ENCODE measurements around the gene CPLX3.

CPLX3 gene

DNA sequence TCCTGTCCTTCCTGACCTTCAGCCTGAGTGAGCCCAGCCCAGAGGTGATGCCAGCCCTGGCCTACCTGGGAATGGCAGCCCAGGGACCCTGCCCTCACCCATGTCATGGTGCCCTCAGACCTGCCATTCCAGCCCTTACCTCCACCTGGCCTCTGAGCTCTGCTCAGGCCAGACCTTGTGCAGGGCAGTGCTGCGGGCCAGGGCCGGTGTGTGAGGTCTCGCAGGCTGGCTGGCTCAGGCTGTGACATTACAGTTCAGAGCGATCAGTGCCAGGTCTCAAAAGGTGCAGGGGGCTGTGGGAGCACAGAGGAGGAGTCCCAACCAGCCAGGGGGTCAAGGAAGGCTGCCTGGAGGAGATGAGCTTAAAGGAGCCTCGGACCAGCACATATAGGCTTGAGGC, 6.4 kb upstream of the CPLX3 start:
- Histone ChIP-seq H3K4me1 (ENCODE audit: control insufficient read depth, insufficient read depth, low read length, unreplicated experiment) (peaks cover 18% of the 10 kb centered on the region), H3K27me3 (ENCODE audit: insufficient read depth, low read length) (peaks cover 8% of the 10 kb centered on the region)

DNA sequence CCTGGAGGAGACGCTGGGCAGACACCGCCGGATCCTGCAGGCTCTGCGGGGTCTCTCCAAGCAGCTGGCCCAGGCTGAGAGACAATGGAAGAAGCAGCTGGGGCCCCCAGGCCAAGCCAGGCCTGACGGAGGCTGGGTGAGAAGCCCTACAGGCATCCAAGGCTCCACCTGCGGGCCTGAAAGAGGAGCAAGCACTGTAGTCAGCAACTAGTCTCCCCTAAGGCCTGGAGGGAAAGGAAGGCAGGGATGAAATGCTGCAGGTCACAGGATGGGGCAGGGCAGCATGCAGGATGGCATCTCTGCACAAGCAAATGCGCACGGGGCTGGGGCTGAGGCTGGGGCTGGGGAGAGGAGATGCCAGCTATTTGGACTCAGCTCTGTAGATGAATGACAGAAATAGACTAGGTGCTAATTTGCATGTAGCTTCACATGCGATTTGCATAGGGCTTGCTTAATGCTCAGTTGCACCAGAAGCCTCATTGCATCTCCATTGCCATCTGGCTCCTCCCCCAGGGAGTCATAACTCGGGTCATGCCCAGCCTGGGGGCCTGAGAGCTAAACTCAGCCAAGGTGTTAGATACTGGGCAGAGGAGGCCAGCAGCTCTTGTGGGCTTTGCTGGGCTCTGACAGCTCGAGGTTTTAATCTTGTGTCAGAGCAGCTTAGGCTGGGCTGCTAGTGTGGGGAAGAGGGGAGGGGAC, 5.2 kb upstream of the CPLX3 start:
- H3K4me1 ChIP-seq (ENCODE audit: control insufficient read depth, insufficient read depth, low read length, unreplicated experiment): peaks cover 18% of the 10 kb centered on the region
- no peak overlapping the region for H3K4me3 ChIP-seq (ENCODE audit: low read depth, low read length)
- H3K27ac ChIP-seq (ENCODE audit: low read depth, low read length): no peak overlapping the region
- no peak overlapping the region for H2AFZ ChIP-seq (ENCODE audit: low read length, unreplicated experiment)
- H3K27me3 ChIP-seq (ENCODE audit: insufficient read depth, low read length): peaks cover 20% of the 10 kb centered on the region
- no peaks in the 10 kb centered on the region for H3K36me3 ChIP-seq (ENCODE audit: insufficient read depth, low read length)
- no peaks in the 10 kb centered on the region for H3K79me2 ChIP-seq (ENCODE audit: control insufficient read depth, insufficient read depth, low read length, unreplicated experiment)

More for the DNA sequence above, 6.4 kb upstream of the CPLX3 start:
- Histone ChIP-seq H2AFZ (ENCODE audit: low read length, unreplicated experiment) (no peak overlapping the region), H3K36me3 (ENCODE audit: insufficient read depth, low read length) (no peaks in the 10 kb centered on the region), H3K4me3 (ENCODE audit: low read depth, low read length) (no peak overlapping the region), H3K27ac (ENCODE audit: low read depth, low read length) (no peak overlapping the region), H3K79me2 (ENCODE audit: control insufficient read depth, insufficient read depth, low read length, unreplicated experiment) (no peaks in the 10 kb centered on the region)

DNA sequence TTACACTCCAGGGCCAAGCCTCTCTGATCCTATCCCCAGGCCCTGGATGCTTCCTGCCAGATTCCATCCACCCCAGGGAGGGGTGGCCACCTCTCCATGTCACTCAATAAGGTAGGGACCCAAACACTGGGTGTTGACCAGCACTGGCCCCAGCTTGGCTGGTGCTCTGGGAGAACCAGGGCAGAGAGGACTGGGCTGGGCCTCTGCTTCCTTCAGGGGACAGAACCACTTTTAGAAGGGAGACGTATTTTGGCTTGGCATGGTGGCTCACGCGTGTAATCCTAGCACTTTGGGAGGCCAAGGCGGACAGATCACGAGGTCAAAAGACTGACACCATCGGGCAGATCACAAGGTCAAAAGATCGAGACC, 4.7 kb upstream of the CPLX3 start:
- H3K27me3 ChIP-seq (ENCODE audit: insufficient read depth, low read length): peaks cover 24% of the 10 kb centered on the region
- no peak overlapping the region for H2AFZ ChIP-seq (ENCODE audit: low read length, unreplicated experiment)
- H3K79me2 ChIP-seq (ENCODE audit: control insufficient read depth, insufficient read depth, low read length, unreplicated experiment): no peaks in the 10 kb centered on the region
- H3K4me1 ChIP-seq (ENCODE audit: control insufficient read depth, insufficient read depth, low read length, unreplicated experiment): peaks cover 18% of the 10 kb centered on the region
- H3K27ac ChIP-seq (ENCODE audit: low read depth, low read length): no peak overlapping the region
- no peaks in the 10 kb centered on the region for H3K36me3 ChIP-seq (ENCODE audit: insufficient read depth, low read length)
- no peak overlapping the region for H3K4me3 ChIP-seq (ENCODE audit: low read depth, low read length)

DNA sequence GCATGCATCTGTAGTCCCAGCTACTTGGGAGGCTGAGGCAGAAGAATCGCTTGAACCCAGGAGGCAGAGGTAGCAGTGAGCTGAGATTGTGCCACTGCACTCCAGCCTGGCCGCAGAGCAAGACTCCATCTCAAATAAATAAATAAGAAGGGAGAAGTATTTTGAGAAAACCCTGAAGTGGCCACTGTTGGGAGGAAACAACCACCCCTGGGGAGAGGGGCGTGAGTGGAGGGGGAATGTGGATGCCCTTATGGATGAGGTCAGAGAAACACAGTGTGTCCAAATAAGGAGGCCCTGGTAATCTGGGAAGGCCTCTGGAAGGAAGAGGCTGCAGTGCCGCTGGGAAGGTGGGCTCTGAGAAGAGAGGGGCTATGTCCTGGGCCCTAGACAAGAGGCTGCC, 4.2 kb upstream of the CPLX3 start:
- Histone ChIP-seq H3K36me3 (ENCODE audit: insufficient read depth, low read length) (no peaks in the 10 kb centered on the region), H2AFZ (ENCODE audit: low read length, unreplicated experiment) (no peak overlapping the region), H3K27me3 (ENCODE audit: insufficient read depth, low read length) (peaks cover 28% of the 10 kb centered on the region), H3K27ac (ENCODE audit: low read depth, low read length) (no peak overlapping the region), H3K4me3 (ENCODE audit: low read depth, low read length) (no peak overlapping the region), H3K79me2 (ENCODE audit: control insufficient read depth, insufficient read depth, low read length, unreplicated experiment) (no peaks in the 10 kb centered on the region), H3K4me1 (ENCODE audit: control insufficient read depth, insufficient read depth, low read length, unreplicated experiment) (peaks cover 16% of the 10 kb centered on the region)

DNA sequence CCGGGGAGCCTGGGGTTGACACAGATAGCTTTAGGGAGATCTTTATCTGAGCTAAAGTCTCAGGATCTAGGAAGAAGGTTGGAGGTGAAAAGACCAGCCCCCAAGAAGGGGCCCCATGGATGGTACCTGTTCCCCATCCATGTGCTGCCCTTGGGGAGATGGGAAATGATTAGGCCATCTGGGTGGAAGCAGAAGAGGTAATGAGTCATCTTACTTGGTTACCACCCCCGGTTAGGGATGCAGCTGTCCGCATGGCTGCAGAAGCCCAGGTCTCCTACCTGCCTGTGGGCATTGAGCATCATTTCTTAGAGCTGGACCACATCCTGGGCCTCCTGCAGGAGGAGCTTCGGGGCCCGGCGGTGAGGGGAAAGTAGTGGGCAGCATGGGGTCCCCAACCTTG, 3.1 kb upstream of the CPLX3 start:
- Histone ChIP-seq H3K79me2 (ENCODE audit: control insufficient read depth, insufficient read depth, low read length, unreplicated experiment) (no peaks in the 10 kb centered on the region), H3K4me3 (ENCODE audit: low read depth, low read length) (no peak overlapping the region), H3K27ac (ENCODE audit: low read depth, low read length) (no peak overlapping the region), H2AFZ (ENCODE audit: low read length, unreplicated experiment) (no peak overlapping the region), H3K4me1 (ENCODE audit: control insufficient read depth, insufficient read depth, low read length, unreplicated experiment) (peaks cover 8% of the 10 kb centered on the region), H3K36me3 (ENCODE audit: insufficient read depth, low read length) (no peaks in the 10 kb centered on the region), H3K27me3 (ENCODE audit: insufficient read depth, low read length) (peaks cover 39% of the 10 kb centered on the region)

DNA sequence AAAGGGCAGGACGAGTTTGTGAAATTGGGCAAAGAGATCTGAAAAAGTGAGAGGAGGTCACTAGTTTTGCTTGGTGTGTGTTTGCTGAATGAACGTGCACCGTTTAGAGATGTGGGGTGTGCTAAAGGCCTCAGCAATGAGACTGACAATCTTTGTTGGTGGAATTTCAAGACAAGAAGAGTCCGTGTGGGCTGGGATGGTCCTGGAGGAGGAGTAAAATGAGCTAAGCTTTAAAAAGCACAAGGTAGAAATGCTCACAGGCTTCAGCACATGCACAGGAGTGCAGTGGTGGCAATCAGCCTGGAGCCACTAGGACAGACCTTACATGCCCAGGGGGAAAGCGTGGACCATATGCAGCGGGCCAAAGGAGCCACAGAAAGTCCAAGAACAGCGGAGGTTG, 1.5 kb upstream of the CPLX3 start:
- H3K27me3 ChIP-seq (ENCODE audit: insufficient read depth, low read length): peaks cover 48% of the 10 kb centered on the region
- no peaks in the 10 kb centered on the region for H3K79me2 ChIP-seq (ENCODE audit: control insufficient read depth, insufficient read depth, low read length, unreplicated experiment)
- no peaks in the 10 kb centered on the region for H3K36me3 ChIP-seq (ENCODE audit: insufficient read depth, low read length)
- H3K4me1 ChIP-seq (ENCODE audit: control insufficient read depth, insufficient read depth, low read length, unreplicated experiment): peaks cover 6% of the 10 kb centered on the region
- H2AFZ ChIP-seq (ENCODE audit: low read length, unreplicated experiment): no peak overlapping the region
- no peak overlapping the region for H3K27ac ChIP-seq (ENCODE audit: low read depth, low read length)
- no peak overlapping the region for H3K4me3 ChIP-seq (ENCODE audit: low read depth, low read length)

DNA sequence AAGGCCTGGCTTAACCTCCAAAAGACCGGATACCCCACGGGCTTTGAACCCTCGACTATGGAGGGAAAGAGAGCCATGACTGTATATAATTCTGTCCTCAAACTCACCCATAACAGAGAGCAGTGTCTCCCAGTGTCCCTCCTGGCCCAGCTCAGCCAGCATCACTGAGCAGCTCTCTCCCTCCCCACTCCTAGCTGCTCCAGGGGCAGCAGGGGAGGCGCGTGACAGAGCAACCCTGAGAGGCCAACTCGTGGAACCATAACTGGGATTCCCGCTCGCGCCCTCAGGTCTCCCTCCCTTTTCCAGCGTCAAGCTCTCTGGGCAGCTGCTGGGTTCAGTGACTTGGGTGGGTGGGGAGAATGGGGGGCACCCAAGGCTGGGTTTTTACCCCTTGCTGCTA, 561 bp upstream of the CPLX3 start:
- H3K79me2 ChIP-seq (ENCODE audit: control insufficient read depth, insufficient read depth, low read length, unreplicated experiment): no peaks in the 10 kb centered on the region
- H3K27me3 ChIP-seq (ENCODE audit: insufficient read depth, low read length): peaks cover 48% of the 10 kb centered on the region
- no peak overlapping the region for H3K27ac ChIP-seq (ENCODE audit: low read depth, low read length)
- no peak overlapping the region for H3K4me3 ChIP-seq (ENCODE audit: low read depth, low read length)
- H2AFZ ChIP-seq (ENCODE audit: low read length, unreplicated experiment): no peak overlapping the region
- no peaks in the 10 kb centered on the region for H3K36me3 ChIP-seq (ENCODE audit: insufficient read depth, low read length)
- H3K4me1 ChIP-seq (ENCODE audit: control insufficient read depth, insufficient read depth, low read length, unreplicated experiment): peaks cover 6% of the 10 kb centered on the region

DNA sequence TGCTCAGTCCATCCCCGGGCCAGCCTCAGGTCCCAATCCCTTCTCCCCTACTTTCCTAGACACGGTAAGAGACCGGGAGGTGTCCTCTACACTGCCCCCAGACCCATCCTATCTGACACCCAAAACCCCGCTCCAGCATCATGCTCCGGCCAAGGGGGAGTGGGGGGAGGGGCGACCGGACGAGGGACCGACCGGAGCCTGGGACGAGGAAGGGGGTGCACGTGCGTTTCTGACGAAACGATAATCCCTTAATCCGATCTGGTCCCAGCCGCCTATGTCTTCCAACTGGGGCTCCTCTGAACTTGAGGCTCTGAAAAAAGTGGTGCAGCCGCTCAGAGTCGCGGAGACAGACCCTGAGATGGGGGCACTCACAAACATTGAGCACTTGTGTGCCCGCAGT, 494 bp downstream of the CPLX3 start:
- peaks cover 6% of the 10 kb centered on the region for H3K4me1 ChIP-seq (ENCODE audit: control insufficient read depth, insufficient read depth, low read length, unreplicated experiment)
- H3K4me3 ChIP-seq (ENCODE audit: low read depth, low read length): no peak overlapping the region
- no peak overlapping the region for H3K27ac ChIP-seq (ENCODE audit: low read depth, low read length)
- H3K27me3 ChIP-seq (ENCODE audit: insufficient read depth, low read length): peaks cover 48% of the 10 kb centered on the region
- no peak overlapping the region for H2AFZ ChIP-seq (ENCODE audit: low read length, unreplicated experiment)
- no peaks in the 10 kb centered on the region for H3K36me3 ChIP-seq (ENCODE audit: insufficient read depth, low read length)
- no peaks in the 10 kb centered on the region for H3K79me2 ChIP-seq (ENCODE audit: control insufficient read depth, insufficient read depth, low read length, unreplicated experiment)

DNA sequence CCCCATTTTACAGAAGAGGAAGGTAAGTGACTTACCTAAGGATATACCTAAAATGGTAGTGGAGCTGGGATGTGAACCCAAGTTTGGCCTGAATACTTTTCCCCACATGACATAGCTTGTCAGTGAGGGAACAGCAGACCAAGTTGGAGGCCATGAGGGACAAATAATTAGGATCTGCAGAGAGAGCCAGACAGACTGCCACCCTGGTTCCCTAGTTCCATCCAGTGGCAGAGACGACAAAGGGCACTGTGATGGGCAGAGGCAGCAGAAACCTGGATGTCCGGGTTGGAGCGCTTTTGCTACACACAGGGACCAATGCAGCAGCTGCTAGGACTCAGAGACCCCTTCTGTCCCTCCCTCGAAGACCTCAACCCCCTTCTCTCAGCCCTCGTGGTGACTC, 1.2 kb downstream of the CPLX3 start:
- H3K27me3 ChIP-seq (ENCODE audit: insufficient read depth, low read length): peaks cover 48% of the 10 kb centered on the region

DNA sequence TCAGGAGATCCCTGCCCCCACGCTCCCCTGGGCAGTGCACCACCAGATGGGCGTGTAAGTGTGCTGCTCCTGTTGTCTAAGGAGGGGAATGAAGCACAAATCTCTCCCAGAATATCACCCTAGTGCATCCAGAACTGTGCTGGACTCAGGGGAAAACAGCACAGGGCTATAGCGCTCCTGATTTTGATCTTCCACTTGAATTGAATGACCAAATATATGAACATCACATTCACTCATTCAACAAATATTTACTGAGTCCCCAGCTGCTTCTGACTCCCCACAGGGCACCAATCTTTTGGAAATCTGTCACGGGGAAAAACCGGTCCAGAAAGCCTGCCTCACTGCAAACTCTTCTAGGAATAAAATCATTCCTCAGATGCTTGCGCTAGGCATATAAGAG, 2.4 kb downstream of the CPLX3 start:
- Histone ChIP-seq H3K4me1 (ENCODE audit: control insufficient read depth, insufficient read depth, low read length, unreplicated experiment) (peaks cover 6% of the 10 kb centered on the region), H2AFZ (ENCODE audit: low read length, unreplicated experiment) (no peak overlapping the region), H3K4me3 (ENCODE audit: low read depth, low read length) (no peak overlapping the region), H3K79me2 (ENCODE audit: control insufficient read depth, insufficient read depth, low read length, unreplicated experiment) (no peaks in the 10 kb centered on the region), H3K36me3 (ENCODE audit: insufficient read depth, low read length) (no peaks in the 10 kb centered on the region), H3K27me3 (ENCODE audit: insufficient read depth, low read length) (peaks cover 48% of the 10 kb centered on the region), H3K27ac (ENCODE audit: low read depth, low read length) (no peak overlapping the region)

More for the DNA sequence above, 1.2 kb downstream of the CPLX3 start:
- Histone ChIP-seq H3K4me3 (ENCODE audit: low read depth, low read length) (no peak overlapping the region), H3K27ac (ENCODE audit: low read depth, low read length) (no peak overlapping the region), H3K79me2 (ENCODE audit: control insufficient read depth, insufficient read depth, low read length, unreplicated experiment) (no peaks in the 10 kb centered on the region), H2AFZ (ENCODE audit: low read length, unreplicated experiment) (no peak overlapping the region), H3K36me3 (ENCODE audit: insufficient read depth, low read length) (no peaks in the 10 kb centered on the region), H3K4me1 (ENCODE audit: control insufficient read depth, insufficient read depth, low read length, unreplicated experiment) (peaks cover 6% of the 10 kb centered on the region)

DNA sequence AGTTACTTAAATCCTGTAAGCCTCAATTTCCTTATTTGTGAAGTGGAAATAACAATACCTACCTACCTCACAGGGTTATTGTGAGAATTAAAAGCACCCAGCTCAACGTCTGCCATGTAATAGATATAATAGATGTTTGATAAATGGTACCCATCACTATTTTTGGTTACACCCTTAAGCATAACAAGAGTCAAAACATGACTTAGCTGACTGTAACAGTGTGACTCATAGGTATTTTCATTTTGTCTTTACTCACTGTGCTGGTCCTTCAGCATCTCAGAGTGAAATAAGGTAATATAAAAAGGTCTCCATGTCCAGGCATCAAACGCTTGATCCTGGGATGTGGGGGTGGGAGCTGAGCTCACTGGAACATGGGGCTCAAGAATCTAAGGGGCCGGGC, 3.1 kb downstream of the CPLX3 start:
- Histone ChIP-seq H3K27ac (ENCODE audit: low read depth, low read length) (no peak overlapping the region), H3K36me3 (ENCODE audit: insufficient read depth, low read length) (no peaks in the 10 kb centered on the region), H3K4me1 (ENCODE audit: control insufficient read depth, insufficient read depth, low read length, unreplicated experiment) (peaks cover 6% of the 10 kb centered on the region), H3K79me2 (ENCODE audit: control insufficient read depth, insufficient read depth, low read length, unreplicated experiment) (no peaks in the 10 kb centered on the region), H2AFZ (ENCODE audit: low read length, unreplicated experiment) (no peak overlapping the region), H3K4me3 (ENCODE audit: low read depth, low read length) (no peak overlapping the region), H3K27me3 (ENCODE audit: insufficient read depth, low read length) (peaks cover 44% of the 10 kb centered on the region)
